CD4-positive, alpha-beta T cell treated with Interleukin-15 for 1 hour (primary cell): Measurements from ENCODE around the gene C16orf78.

Source experiments
- DNase-seq: peaks from one replicate; pipeline ENCODE4 v3.0.0-alpha.2; 2020

C16orf78 gene, protein sequence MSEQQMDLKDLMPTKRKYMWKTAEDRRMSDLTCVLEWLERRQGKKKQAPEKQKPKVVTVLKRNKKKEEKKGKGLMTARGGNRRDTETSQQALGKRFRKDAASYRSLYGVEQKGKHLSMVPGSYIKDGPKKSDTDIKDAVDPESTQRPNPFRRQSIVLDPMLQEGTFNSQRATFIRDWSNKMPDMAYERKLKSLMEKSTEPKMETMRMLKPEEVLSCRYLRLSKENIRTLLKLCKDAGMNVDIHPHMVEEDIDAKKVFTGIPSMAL

DNA sequence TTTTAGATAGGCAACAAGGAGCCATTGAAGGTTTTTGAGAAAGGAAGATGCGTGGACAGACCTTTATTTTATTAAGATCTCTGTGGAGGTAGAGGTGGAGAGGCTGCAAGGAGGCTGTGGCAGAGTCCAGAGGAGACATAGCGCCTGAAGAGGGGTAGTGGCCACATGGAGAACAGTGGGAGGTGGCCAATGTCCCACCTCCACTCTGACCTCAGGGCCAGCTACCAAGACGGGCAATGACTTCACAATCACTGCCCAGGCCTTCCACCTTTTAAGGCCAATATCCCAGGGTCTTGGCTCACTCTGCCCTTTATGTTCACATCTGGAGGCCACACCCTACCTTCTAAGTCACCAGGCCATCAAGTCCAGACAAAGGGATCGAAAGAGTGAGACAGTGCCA is at the start of gene C16orf78:
TSS of gene C16orf78 (plus strand) at position 301 of the 400 bp plus-strand sequence. CDS start 136 bp downstream, outside the sequence.
- DNase-seq, result no peak

DNA sequence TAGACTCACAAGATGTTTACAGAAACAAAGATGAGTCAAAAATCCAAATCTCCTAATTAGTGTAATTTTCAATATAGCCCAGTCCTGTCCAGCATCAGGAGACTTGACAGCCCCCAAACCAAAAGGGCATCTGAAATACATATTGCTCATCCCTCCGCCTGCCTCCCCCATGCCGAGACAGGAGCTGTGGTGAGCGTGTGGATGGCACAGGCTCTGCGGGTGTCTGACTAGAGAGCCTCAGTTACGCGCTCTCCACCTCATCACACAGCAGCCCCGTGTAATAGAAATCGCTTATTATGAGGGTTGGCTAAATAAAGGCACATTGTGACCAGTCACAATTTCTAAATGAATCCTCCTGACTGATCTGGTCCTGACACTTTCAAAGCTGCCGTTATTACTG is 48.9 kb upstream of the C16orf78 start:
- DNase-seq, result no peak

DNA sequence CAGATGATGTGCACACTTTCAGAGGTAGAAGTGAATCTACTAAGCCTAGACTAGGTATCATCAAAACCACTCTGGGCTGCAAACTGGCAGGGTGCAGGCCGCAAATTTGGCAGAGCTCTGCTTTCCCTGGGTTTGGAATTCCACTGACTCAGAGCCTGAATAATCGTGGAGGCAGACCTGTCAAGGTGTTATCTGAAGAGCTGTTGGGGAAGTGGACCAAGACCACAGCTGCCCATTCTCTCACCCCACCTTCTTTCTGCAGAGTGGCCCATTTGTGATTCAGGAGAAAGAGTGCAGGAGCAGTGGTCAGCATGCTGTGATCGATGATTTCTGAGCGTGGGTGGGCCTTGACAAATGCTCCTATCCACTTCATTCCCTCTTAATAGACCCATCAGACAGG is 46.1 kb upstream of the C16orf78 start:
- no peak for DNase-seq

- no peak for DNase-seq
These were observed 45.3 kb upstream of the C16orf78 start for GRCh38 chr16:49328325-49328724.

DNA sequence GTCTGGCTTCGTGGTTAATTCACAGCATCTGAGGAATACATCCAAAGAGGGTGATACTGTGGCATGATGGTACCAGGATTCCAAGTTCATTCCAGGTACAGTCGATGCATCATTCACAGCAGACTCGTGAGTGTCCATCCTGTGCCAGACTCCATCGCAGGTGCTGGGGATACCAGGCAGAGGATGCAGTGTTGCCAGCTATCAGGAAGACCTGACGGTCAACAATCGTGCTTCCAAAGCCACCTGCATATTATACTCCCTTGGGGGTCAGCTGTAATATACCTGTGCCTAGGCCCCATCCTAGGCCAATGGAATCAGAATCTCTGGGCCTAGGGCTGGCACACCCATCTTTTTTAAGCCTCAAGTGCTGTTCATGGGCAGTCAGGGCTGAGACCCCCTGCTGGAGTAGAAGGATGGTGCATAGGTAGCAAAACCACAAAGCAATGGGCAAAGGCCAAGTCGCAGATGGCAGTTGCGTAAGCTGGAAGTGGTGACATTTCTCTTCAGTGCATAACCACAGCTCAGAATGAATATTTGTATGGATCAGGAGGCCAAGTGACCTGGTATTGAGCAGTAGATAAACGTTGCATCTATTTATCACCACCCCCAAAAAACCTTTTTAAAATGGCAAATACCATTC is 42.9 kb upstream of the C16orf78 start:
- DNase-seq, result no peak

DNA sequence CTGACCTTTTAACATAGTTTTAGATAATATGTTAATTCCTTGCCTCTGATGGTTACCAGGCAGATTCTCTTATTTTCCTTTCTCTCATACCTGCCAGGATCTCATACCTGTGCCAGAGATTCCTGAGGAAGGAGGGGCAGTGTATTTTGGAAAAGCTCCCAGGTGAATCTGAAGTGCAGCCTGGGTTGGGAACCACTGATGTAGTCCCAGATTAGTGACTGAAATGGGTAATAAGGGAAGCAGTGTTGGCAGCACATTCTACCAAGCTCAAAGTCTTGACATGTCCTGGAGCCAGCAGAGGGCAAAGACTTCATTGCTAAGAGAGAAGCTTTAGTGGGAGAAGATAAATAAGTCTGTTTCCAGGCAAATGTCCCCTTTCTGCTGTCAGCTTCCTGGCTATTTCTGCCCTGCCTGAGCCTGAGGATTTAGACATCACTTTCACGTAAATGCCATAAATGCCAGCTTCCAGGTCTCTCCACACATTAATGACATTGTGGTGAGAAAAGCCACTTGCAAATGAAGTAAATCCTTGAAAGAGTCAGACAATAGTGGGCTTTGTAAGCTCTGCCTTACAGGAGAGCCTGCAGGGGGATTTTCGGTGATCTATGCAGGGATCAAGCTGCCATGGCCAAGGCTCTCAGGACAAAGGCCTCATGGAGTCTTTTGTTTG is 40.9 kb upstream of the C16orf78 start:
- no peak for DNase-seq

- no peak for DNase-seq
These were observed 40.4 kb upstream of the C16orf78 start for GRCh38 chr16:49333259-49333597.

DNA sequence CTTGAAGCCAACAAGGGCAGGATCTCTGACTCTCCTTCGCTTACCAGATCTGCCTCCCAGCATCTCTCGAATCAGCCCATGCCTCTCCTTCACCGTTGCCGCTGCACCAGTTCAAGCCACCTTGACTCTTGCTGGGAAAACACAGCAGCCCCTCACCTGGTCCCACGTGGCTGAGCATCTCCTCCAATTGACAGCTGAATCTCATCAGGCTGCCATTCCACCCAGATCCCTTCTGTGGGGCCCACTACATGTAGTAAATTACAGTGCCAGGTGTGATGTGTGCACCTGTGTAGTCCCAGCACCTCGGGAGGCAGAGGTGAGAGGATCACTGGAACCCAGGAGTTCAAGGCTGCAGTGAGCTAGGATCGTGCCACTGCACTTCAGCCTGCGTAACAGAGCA is 37.8 kb upstream of the C16orf78 start:
- no peak for DNase-seq

DNA sequence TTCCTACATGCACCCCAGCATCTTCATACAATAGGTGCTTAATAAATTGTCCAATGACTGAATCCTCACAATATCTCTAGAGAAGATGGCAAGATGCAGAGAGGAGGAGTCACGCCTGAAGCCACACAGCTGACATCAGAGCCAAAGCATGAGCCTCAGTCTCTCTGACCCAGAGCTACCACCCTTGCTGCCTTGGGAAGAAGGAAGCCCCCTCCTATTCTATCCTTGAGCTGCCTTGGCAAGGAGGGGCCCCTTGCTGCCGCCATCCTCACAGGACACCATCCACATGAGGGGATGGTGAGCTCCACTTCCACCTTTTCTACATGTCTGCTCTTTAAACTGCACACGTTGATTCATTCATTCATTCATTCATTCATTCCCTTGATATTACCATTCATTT is 37.0 kb upstream of the C16orf78 start:
- DNase-seq, result no peak

DNA sequence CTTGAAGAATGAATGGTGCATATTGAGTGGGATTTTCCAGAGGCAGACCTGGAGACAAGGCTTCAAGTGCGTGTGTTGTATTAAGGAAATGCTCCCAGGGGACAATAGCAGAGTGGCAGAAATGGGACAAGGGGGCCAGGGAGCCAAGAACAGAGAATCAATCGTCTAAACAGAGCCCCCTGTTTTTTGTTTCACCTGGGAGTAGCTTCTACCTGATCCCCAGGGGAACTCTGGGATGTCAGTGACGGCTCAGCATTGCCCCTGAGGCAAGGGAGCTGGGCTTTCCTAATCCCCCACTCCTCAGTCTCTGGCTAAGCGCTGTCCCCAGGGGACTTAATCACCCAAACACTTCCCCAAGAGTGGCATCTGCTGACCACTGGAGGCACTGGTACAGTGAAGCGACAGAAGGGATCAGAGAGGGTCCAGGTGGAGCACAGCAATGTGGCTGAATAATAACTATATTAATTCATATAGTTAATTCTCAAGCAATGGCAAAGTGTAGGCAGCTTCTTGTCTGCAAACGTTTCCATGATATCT is 35.7 kb upstream of the C16orf78 start:
- DNase-seq, result no peak

DNA sequence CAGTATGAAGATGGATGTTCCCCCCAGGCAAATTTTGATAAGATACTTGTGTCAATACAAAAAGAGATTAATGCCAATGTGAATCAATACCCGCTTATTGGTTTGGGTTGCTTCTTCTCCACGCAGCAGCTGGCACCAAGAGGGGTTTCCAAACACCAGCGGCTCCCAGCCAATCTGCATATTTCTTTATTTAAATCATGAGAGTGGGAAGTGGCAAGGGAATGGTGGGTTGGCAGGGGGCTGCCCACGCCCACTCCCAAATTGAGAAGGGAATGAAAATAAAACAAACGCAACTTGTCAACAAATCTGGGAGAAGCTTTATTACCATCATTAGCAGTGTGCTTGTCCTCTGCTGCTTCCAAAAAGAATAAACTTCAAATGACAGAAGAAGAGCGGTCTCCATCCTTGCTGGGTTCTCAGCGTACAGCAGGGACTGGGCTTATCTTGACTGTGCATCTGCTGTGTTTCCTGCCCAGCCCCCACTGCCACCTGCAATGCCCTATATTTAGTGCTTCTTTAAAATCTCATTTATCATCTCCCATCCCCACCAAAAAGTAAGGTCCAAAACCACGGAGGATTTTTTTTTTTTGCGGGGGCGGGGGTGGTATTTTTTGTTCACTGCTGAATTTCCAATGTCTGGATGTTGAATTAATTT is 34.9 kb upstream of the C16orf78 start:
- DNase-seq, result no peak

DNA sequence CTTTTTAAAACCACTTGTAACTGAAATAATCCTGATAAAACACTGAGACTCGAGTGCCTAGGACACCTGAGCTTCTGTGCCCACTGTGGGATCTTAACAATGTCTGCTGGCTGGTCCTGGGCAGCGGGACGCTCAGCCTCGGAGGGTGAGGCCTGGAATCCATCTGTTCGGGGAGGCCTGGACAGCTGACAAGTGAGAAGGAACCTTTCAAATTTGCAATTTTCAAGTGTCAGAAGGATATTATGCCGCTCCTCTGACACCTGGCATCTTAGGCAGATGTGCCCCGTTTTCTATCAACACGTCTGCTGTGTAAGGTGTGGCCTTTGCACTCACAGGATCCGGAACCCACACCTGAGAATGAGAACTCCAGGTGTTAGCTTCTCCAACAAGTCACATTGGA is 33.1 kb upstream of the C16orf78 start:
- no peak for DNase-seq

GRCh38 chr16:49341706-49342105 is 31.9 kb upstream of the C16orf78 start:
- no peak for DNase-seq

GRCh38 chr16:49342336-49343265 is 31.0 kb upstream of the C16orf78 start:
- no peak for DNase-seq

DNA sequence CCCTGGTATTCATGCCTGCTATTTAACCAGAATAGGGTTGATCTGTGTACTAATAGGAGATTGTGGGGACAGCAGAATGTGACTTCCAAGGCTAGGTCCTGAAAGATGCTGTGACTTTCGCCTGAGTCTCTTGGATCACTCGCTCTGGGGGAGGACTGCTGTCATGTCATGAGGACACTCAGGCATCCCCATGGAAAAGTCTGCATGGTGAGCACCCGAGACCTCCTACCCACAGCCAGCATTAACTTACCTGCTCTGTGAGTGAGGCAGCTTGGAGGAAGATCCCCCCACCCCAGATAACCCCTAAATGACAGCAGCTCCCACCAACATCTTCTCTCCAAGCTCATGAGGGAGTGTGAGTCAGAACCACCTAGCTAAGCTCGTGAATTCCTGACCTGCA is 30.3 kb upstream of the C16orf78 start:
- no peak for DNase-seq

- DNase-seq, result no peak
These were observed 29.2 kb upstream of the C16orf78 start for GRCh38 chr16:49344401-49344800.

DNA sequence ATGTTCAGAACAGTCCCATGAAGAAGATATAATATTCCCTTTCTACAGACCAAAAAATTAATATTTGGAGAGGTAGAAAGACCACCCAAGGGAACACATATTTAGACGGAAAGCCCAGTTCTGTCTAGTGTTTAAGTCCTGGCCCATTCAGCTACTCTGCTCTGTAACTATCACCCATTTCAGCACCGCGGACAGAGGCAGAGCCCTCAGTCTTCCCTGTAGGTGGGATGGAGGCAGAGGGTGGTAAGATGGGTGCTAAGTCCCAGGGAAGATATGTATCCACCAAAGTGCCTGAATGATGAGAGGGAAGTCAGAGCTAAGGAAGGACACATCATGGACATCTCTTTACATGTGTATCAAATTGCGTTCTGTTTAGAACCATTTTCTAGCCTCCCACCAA is 27.8 kb upstream of the C16orf78 start:
- no peak for DNase-seq

GRCh38 chr16:49346459-49346858 is 27.1 kb upstream of the C16orf78 start:
- DNase-seq, result no peak

DNA sequence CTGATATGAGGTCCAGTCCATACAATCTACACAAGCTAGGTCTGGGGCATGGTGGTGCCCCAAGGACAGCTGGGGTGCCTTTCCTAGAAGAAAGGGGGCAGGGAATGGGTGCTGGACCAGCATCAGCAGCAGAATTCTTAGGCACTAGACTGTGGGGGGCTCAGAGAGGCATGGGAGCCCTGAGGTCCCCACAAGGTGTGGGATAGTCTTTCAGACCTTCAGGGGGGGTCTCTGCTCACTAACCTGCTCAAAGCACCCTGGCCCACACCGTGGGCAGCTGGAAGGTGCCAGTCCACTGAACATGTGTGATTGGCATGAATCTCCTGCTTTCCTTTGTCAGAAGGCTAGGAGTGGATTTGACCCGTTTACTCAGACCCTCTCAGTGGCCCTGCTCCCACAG is 26.1 kb upstream of the C16orf78 start:
- DNase-seq, result no peak

GRCh38 chr16:49348408-49349176 is 25.0 kb upstream of the C16orf78 start:
- DNase-seq, result no peak

DNA sequence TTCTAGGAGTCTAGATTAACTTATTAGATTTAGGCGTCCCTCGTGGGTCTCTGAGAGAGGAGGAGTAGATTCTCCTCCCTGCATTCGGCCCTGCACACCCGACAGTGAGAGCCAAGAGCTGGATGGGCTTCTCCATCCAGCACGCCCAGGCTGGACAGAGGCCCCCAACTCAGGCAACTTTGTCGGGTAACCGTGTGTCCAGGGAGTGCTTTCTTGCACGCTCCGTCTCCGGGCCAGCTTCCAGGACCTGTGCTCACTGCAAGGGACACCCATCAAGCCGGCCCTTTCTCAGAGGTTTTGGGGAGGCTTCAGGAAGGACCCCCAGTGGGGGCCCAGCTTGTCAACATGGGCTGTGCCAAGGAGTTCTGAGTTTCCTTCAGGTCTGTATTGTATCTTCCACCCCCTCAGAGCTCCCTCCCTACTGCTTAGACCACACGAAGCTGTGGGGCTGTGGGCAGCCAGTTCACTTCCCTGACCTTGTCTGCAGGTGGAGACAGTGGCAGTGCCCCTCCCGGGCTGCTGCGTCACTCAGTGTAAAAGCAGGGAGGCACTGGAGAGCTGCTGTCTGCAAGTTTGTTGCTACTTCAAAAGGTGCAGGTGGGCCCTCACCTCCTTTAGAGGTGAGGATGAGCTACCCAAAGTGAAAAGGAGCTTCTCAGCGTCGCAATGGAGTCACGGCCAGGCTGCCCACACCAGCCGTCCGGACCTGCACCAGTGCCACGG is 24.0 kb upstream of the C16orf78 start:
- no peak for DNase-seq
